Keratinocyte (primary cell): ENCODE measurements around the gene TMEM220. TPM values are rescaled to one million over a fixed set of nuclear protein-coding genes. Genes with fewer than 3 reads are reported as not detected.

Source experiments
- DNase-seq: peaks from one replicate; pipeline ENCODE4 v3.0.0-alpha.2; 2011; ENCODE audit warnings: low read depth, missing footprints, low spot score
- FAIRE-seq: peaks from 2 replicates; lab custom pipeline; 2011; peaks lifted over from hg19 to GRCh38; lab: Jason Lieb, UNC
- H2AFZ ChIP-seq: 2 replicates; pipeline ENCODE4 v1.6.0; 2012; ENCODE audit warnings: low read length, control low read depth, inconsistent platforms; ENCODE audit not compliant: control insufficient read depth
- H3K27ac ChIP-seq: 2 replicates; pipeline ENCODE4 v1.5.1; 2011; ENCODE audit warnings: low read length; ENCODE audit not compliant: control insufficient read depth, insufficient read depth
- H3K27me3 ChIP-seq: 3 replicates; pipeline ENCODE4 v1.6.0; 2011; ENCODE audit warnings: low read length; ENCODE audit not compliant: control insufficient read depth, insufficient read depth; ENCODE audit errors: extremely low read depth
- H3K36me3 ChIP-seq, 2 experiments: 2 replicates in 1 of 2; 3 replicates in 1 of 2; pipeline ENCODE4 v1.5.1; 2011; ENCODE audit warnings: low read length in 2 of 2, mild to moderate bottlenecking in 1 of 2; ENCODE audit not compliant: control insufficient read depth in 2 of 2, insufficient read depth in 2 of 2; ENCODE audit errors: extremely low read depth in 1 of 2
- H3K4me1 ChIP-seq: 3 replicates; pipeline ENCODE4 v1.5.1; 2011; ENCODE audit warnings: low read length; ENCODE audit not compliant: control insufficient read depth, insufficient read depth; ENCODE audit errors: extremely low read depth
- H3K4me2 ChIP-seq: 3 replicates; pipeline ENCODE4 v1.6.0; 2011; ENCODE audit warnings: low read depth, low read length; ENCODE audit not compliant: control insufficient read depth, insufficient read depth; ENCODE audit errors: extremely low read depth
- H3K4me3 ChIP-seq, 3 experiments: fragments of 200-600 bp in 1 of 3; sonication (generic) in 1 of 3; 2 replicates in 2 of 3; 3 replicates in 1 of 3; pipeline ENCODE4 v1.5.1; 2011 to 2016; ENCODE audit warnings: low read length in 3 of 3, mild to moderate bottlenecking in 3 of 3, control low read depth in 2 of 3, inconsistent platforms in 1 of 3, low read depth in 1 of 3, mixed read lengths in 1 of 3, mixed run types in 1 of 3, moderate library complexity in 1 of 3; ENCODE audit not compliant: control insufficient read depth in 2 of 3, insufficient read depth in 2 of 3; ENCODE audit errors: extremely low read depth in 1 of 3
- H3K79me2 ChIP-seq: 2 replicates; pipeline ENCODE4 v1.6.0; 2012; ENCODE audit warnings: low read length; ENCODE audit not compliant: control insufficient read depth, insufficient read depth
- H3K9ac ChIP-seq: 3 replicates; pipeline ENCODE4 v1.6.0; 2011; ENCODE audit warnings: low read length; ENCODE audit not compliant: control insufficient read depth, insufficient read depth; ENCODE audit errors: extremely low read depth
- H3K9me1 ChIP-seq: 3 replicates; pipeline ENCODE4 v1.6.0; 2011; ENCODE audit warnings: low read length; ENCODE audit not compliant: control insufficient read depth, insufficient read depth; ENCODE audit errors: extremely low read depth
- H3K9me3 ChIP-seq: 2 replicates; pipeline ENCODE4 v1.5.1; 2012; ENCODE audit warnings: low read depth, low read length; ENCODE audit not compliant: control insufficient read depth
- H4K20me1 ChIP-seq: 3 replicates; pipeline ENCODE4 v1.6.0; 2011; ENCODE audit warnings: low read length; ENCODE audit not compliant: control insufficient read depth, insufficient read depth; ENCODE audit errors: extremely low read depth
- CTCF ChIP-seq, 3 experiments: IDR thresholded peaks in 1 of 3; conservative IDR thresholded peaks in 1 of 3; optimal IDR thresholded peaks in 1 of 3; 2 replicates in 2 of 3; 3 replicates in 1 of 3; pipeline versions ENCODE3 to v1.5.1; 2011; ENCODE audit warnings: low read length in 3 of 3, mild to moderate bottlenecking in 3 of 3, moderate library complexity in 2 of 3, control low read depth in 1 of 3, inconsistent platforms in 1 of 3; ENCODE audit not compliant: insufficient read depth in 2 of 3; ENCODE audit errors: extremely low read depth in 1 of 3
- EZH2 ChIP-seq: IDR thresholded peaks from one replicate; pipeline ENCODE4 v1.6.1; 2012; ENCODE audit warnings: inconsistent platforms, mild to moderate bottlenecking, low read length, moderate library complexity
- dilution Hi-C: fragments of 300-500 bp; cut with MboI; formaldehyde crosslinking; loops from one replicate; pipeline ENCODE4 v1.7.0; 2020; ENCODE audit warnings: low sequenced_read_pairs; ENCODE audit not compliant: extremely low pct_ligation_motif_present
- polyA plus RNA-seq, 5 experiments: library from polyadenylated mRNA; depleted of rRNA in 3 of 5; stranded (reverse) in 3 of 5; stranded (forward) in 1 of 5; unstranded in 1 of 5; fragments of >200 nt; gene quantifications; 1 replicate in 1 of 5; 2 replicates in 3 of 5; 3 replicates in 1 of 5; pipeline versions ENCODE4 v1.2.1 to v1.2.3, GENCODE V29; 2011 to 2012; ENCODE audit warnings: missing spikeins in 2 of 5, low read depth in 1 of 5, low replicate concordance in 1 of 5

The TMEM220 gene
- polyA plus RNA-seq, 1 donor (not counting 4 experiments of a cell fraction or from before 2014, with no cell fraction given): 3.3 TPM

GRCh38 chr17:10735821-10736220 lies 6.0 kb upstream of the TMEM220 start:
- Histone ChIP-seq H3K27me3 (no peaks in the 10 kb centered on the region), H3K9ac (no peak overlapping the region), H3K9me1 (no peaks in the 10 kb centered on the region), H3K4me3 (no peak overlapping the region), H3K9me3 (no peaks in the 10 kb centered on the region), H3K4me1 (peaks cover 2% of the 10 kb centered on the region), H3K27ac (no peak overlapping the region), H4K20me1 (no peaks in the 10 kb centered on the region), H3K4me2 (no peak overlapping the region), H3K79me2 (no peaks in the 10 kb centered on the region), H2AFZ (no peak overlapping the region), H3K36me3 (no peaks in the 10 kb centered on the region)
- DNase-seq (no peak), FAIRE-seq (no peak)
- TF ChIP-seq CTCF (optimal IDR thresholded peaks at IDR 0.05 in 1 of 3, IDR thresholded peaks at IDR 0.05 in 1 of 3, conservative IDR thresholded peaks at IDR 0.05 in 1 of 3; ENCODE audit: extremely low read depth in 1 of 3, insufficient read depth in 2 of 3, low read length in 3 of 3) (no peak), EZH2 (no peak)
- dilution Hi-C loops: no loop called here

DNA sequence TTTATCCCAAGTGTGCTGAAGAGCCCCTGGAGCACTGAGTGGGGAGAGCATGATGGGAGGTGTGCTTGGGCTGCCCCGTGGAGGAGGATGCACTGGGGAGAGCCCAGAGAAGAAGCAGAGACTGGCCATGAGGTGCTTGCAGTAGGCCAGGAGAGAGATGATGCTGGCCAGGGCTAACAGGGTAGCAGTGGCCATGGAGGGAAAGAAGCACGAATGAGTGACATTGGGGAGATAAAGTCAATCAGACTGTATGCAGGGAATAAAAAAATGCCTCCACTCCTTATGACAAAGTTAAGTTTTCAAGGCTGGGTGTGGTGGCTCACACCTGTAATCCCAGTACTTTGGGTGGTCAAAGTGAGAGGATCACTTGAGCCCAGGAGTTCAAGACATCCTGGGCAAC lies 5.4 kb upstream of the TMEM220 start:
- H3K27me3 ChIP-seq: no peaks in the 10 kb centered on the region
- H3K9me3 ChIP-seq: no peaks in the 10 kb centered on the region
- no peak overlapping the region for H3K27ac ChIP-seq
- H3K36me3 ChIP-seq: no peaks in the 10 kb centered on the region
- H2AFZ ChIP-seq: no peak overlapping the region
- DNase-seq: no peak
- H3K9me1 ChIP-seq: no peaks in the 10 kb centered on the region
- no peak overlapping the region for H3K4me3 ChIP-seq
- H3K9ac ChIP-seq: no peak overlapping the region
- dilution Hi-C loops: no loop called here
- H4K20me1 ChIP-seq: no peaks in the 10 kb centered on the region
- no peak overlapping the region for H3K4me2 ChIP-seq
- H3K79me2 ChIP-seq: no peaks in the 10 kb centered on the region
- TF ChIP-seq EZH2 (no peak), CTCF (optimal IDR thresholded peaks at IDR 0.05 in 1 of 3, IDR thresholded peaks at IDR 0.05 in 1 of 3, conservative IDR thresholded peaks at IDR 0.05 in 1 of 3; ENCODE audit: extremely low read depth in 1 of 3, insufficient read depth in 2 of 3, low read length in 3 of 3) (no peak)
- no peak for FAIRE-seq
- H3K4me1 ChIP-seq: peaks cover 5% of the 10 kb centered on the region
